ENCODE results near the gene DKK3.
A peak's percentile ranks its signal among the peaks of the same experiment; 100 is the strongest.

Gene DKK3

GRCh38 chr11:11931461-11932055, 76.9 kb downstream of the DKK3 start:
- H2AFZ ChIP-seq (ENCODE audit: low read depth), result no peak overlapping the region
- no peak overlapping the region for H3K4me3 ChIP-seq (IDR thresholded peaks at IDR 0.05; ENCODE audit: insufficient read depth, low read depth, low read length)
- H3K9ac ChIP-seq, result no peak overlapping the region
- no peak overlapping the region for H3K27ac ChIP-seq
- no peaks in the 10 kb centered on the region for H3K27me3 ChIP-seq (ENCODE audit: insufficient read depth, low read depth)
- no peaks in the 10 kb centered on the region for H3K36me3 ChIP-seq (ENCODE audit: insufficient read depth)
- H3K4me1 ChIP-seq (ENCODE audit: low read depth, poor library complexity, severe bottlenecking), result no peaks in the 10 kb centered on the region
- H3K79me2 ChIP-seq (ENCODE audit: insufficient read depth, low read depth), result no peaks in the 10 kb centered on the region
- H3K4me2 ChIP-seq, result no peak overlapping the region
- H4K20me1 ChIP-seq (ENCODE audit: insufficient read depth), result no peaks in the 10 kb centered on the region
- TF ChIP-seq CTCF (conservative IDR thresholded peaks at IDR 0.05; ENCODE audit: low read depth, low read length), result peak; percentile 78

- Histone ChIP-seq H3K27me3 (ENCODE audit: insufficient read depth, low read depth) (no peaks in the 10 kb centered on the region), H3K79me2 (ENCODE audit: insufficient read depth, low read depth) (no peaks in the 10 kb centered on the region), H3K4me2 (no peak overlapping the region), H3K4me1 (ENCODE audit: low read depth, poor library complexity, severe bottlenecking) (no peaks in the 10 kb centered on the region), H3K9ac (no peak overlapping the region), H2AFZ (ENCODE audit: low read depth) (no peak overlapping the region), H4K20me1 (ENCODE audit: insufficient read depth) (no peaks in the 10 kb centered on the region), H3K36me3 (ENCODE audit: insufficient read depth) (no peaks in the 10 kb centered on the region), H3K4me3 (IDR thresholded peaks at IDR 0.05; ENCODE audit: insufficient read depth, low read depth, low read length) (no peak overlapping the region), H3K27ac (no peak overlapping the region)
- TF ChIP-seq CTCF (conservative IDR thresholded peaks at IDR 0.05; ENCODE audit: low read depth, low read length), result no peak
These were observed 78.5 kb downstream of the DKK3 start for GRCh38 chr11:11929920-11930319.

- Histone ChIP-seq H3K4me3 (IDR thresholded peaks at IDR 0.05; ENCODE audit: insufficient read depth, low read depth, low read length) (no peak overlapping the region), H3K9ac (no peak overlapping the region), H3K79me2 (ENCODE audit: insufficient read depth, low read depth) (no peaks in the 10 kb centered on the region), H3K27ac (no peak overlapping the region), H3K27me3 (ENCODE audit: insufficient read depth, low read depth) (no peaks in the 10 kb centered on the region), H2AFZ (ENCODE audit: low read depth) (no peak overlapping the region), H3K36me3 (ENCODE audit: insufficient read depth) (no peaks in the 10 kb centered on the region), H3K4me1 (ENCODE audit: low read depth, poor library complexity, severe bottlenecking) (no peaks in the 10 kb centered on the region), H3K4me2 (no peak overlapping the region), H4K20me1 (ENCODE audit: insufficient read depth) (no peaks in the 10 kb centered on the region)
- TF ChIP-seq CTCF (conservative IDR thresholded peaks at IDR 0.05; ENCODE audit: low read depth, low read length), result no peak
These were observed 84.6 kb downstream of the DKK3 start for GRCh38 chr11:11923828-11924227.

GRCh38 chr11:11916981-11917399, 91.4 kb downstream of the DKK3 start:
- Histone ChIP-seq H3K79me2 (ENCODE audit: insufficient read depth, low read depth) (no peaks in the 10 kb centered on the region), H2AFZ (ENCODE audit: low read depth) (no peak overlapping the region), H3K4me1 (ENCODE audit: low read depth, poor library complexity, severe bottlenecking) (no peaks in the 10 kb centered on the region), H3K36me3 (ENCODE audit: insufficient read depth) (no peaks in the 10 kb centered on the region), H3K4me2 (no peak overlapping the region), H3K4me3 (IDR thresholded peaks at IDR 0.05; ENCODE audit: insufficient read depth, low read depth, low read length) (no peak overlapping the region), H3K27me3 (ENCODE audit: insufficient read depth, low read depth) (no peaks in the 10 kb centered on the region), H3K9ac (no peak overlapping the region), H3K27ac (no peak overlapping the region), H4K20me1 (ENCODE audit: insufficient read depth) (no peaks in the 10 kb centered on the region)
- TF ChIP-seq CTCF (conservative IDR thresholded peaks at IDR 0.05; ENCODE audit: low read depth, low read length), result no peak
